NOMO-1 treated with DMSO at 0.1 percent for 48 hours (cell line): ENCODE measurements around the gene ANKIB1.
"Not testable (repeated sequence)": the region's sequence is repeated elsewhere in the genome, so short reads cannot be mapped to it uniquely, and the experiment has no call there.

ENCODE experiments used
- DNase-seq: peaks from one replicate; lab custom pipeline; 2025; ENCODE audit not compliant: unreplicated experiment; lab: John Stamatoyannopoulos, UW

ANKIB1 gene

GRCh38 chr7:92325858-92326257, 80.1 kb downstream of the ANKIB1 start:
- DNase-seq, result peak; percentile 32

- no peak for DNase-seq
Observed at GRCh38 chr7:92330835-92331438, 85.2 kb downstream of the ANKIB1 start.

GRCh38 chr7:92331508-92331907, 85.7 kb downstream of the ANKIB1 start:
- DNase-seq, result no peak

GRCh38 chr7:92332782-92333181, 87.0 kb downstream of the ANKIB1 start:
- DNase-seq, result no peak

- DNase-seq, result no peak
Observed at GRCh38 chr7:92333866-92334265, 88.1 kb downstream of the ANKIB1 start.

- DNase-seq, result no peak
Observed at GRCh38 chr7:92335574-92335973, 89.8 kb downstream of the ANKIB1 start.

- no peak for DNase-seq
Observed at GRCh38 chr7:92336662-92337340, 91.0 kb downstream of the ANKIB1 start.

- no peak for DNase-seq
Observed at GRCh38 chr7:92340016-92340415, 94.2 kb downstream of the ANKIB1 start.

- no peak for DNase-seq
Observed at GRCh38 chr7:92343714-92344113, 97.9 kb downstream of the ANKIB1 start.

- DNase-seq, result no peak
Observed at GRCh38 chr7:92352009-92352408, 106.2 kb downstream of the ANKIB1 start.

- DNase-seq, result no peak
Observed at GRCh38 chr7:92354214-92354613, 108.4 kb downstream of the ANKIB1 start.

GRCh38 chr7:92356406-92356805, 110.6 kb downstream of the ANKIB1 start:
- no peak for DNase-seq

- no peak for DNase-seq
Observed at GRCh38 chr7:92357260-92357659, 111.5 kb downstream of the ANKIB1 start.

- DNase-seq, result not testable (repeated sequence)
Observed at GRCh38 chr7:92359179-92359578, 113.4 kb downstream of the ANKIB1 start.

GRCh38 chr7:92359801-92360200, 114.0 kb downstream of the ANKIB1 start:
- no peak for DNase-seq

- DNase-seq, result peak; percentile 32
Observed at GRCh38 chr7:92360387-92360786, 114.6 kb downstream of the ANKIB1 start.

GRCh38 chr7:92362131-92362530, 116.4 kb downstream of the ANKIB1 start:
- DNase-seq, result no peak

- DNase-seq, result no peak
Observed at GRCh38 chr7:92366730-92367129, 121.0 kb downstream of the ANKIB1 start.

- DNase-seq, result no peak
Observed at GRCh38 chr7:92368741-92369140, 123.0 kb downstream of the ANKIB1 start.

- no peak for DNase-seq
Observed at GRCh38 chr7:92375013-92375412, 129.2 kb downstream of the ANKIB1 start.

GRCh38 chr7:92391071-92391470, 145.3 kb downstream of the ANKIB1 start:
- no peak for DNase-seq

GRCh38 chr7:92397542-92397941, 151.8 kb downstream of the ANKIB1 start:
- DNase-seq, result no peak

GRCh38 chr7:92400013-92400412, 154.2 kb downstream of the ANKIB1 start:
- DNase-seq, result no peak
